Mesenchymal stem cell (in vitro differentiated cells and primary cell): ENCODE measurements around the gene C5orf47.

Experiments
- DNase-seq: peaks from one replicate; pipeline ENCODE4 v3.0.0-alpha.2; 2013
- H2AFZ ChIP-seq: one replicate; pipeline ENCODE4 v1.6.1; 2013; ENCODE audit warnings: low read depth, mild to moderate bottlenecking, control low read depth, inconsistent platforms, low read length, moderate library complexity
- H2AK5ac ChIP-seq: 2 replicates; pipeline ENCODE4 v1.6.1; 2013; ENCODE audit warnings: low read length, moderate library complexity, mild to moderate bottlenecking, inconsistent platforms; ENCODE audit not compliant: severe bottlenecking
- H2BK120ac ChIP-seq: one replicate; pipeline ENCODE4 v1.6.1; 2013; ENCODE audit warnings: low read depth, mild to moderate bottlenecking, inconsistent platforms, low read length, moderate library complexity
- H2BK12ac ChIP-seq, 2 experiments: one replicate each; pipeline ENCODE4 v1.6.1; 2013; ENCODE audit warnings: inconsistent platforms in 2 of 2, low read length in 2 of 2, mild to moderate bottlenecking in 2 of 2, moderate library complexity in 2 of 2, control low read depth in 1 of 2
- H2BK15ac ChIP-seq: one replicate; pipeline ENCODE4 v1.6.1; 2013; ENCODE audit warnings: mild to moderate bottlenecking, low read depth, inconsistent platforms; ENCODE audit not compliant: poor library complexity, severe bottlenecking
- H2BK5ac ChIP-seq: 2 replicates; pipeline ENCODE4 v1.6.1; 2013; ENCODE audit warnings: low read depth, mild to moderate bottlenecking, low read length, control low read depth, inconsistent platforms; ENCODE audit not compliant: poor library complexity, severe bottlenecking
- H3K14ac ChIP-seq, 2 experiments: one replicate each; pipeline ENCODE4 v1.6.1; 2013; ENCODE audit warnings: inconsistent platforms in 2 of 2, low read length in 2 of 2, control low read depth in 1 of 2, mild to moderate bottlenecking in 1 of 2, moderate library complexity in 1 of 2
- H3K18ac ChIP-seq, 2 experiments: one replicate each; pipeline ENCODE4 v1.6.1; 2013; ENCODE audit warnings: inconsistent platforms in 2 of 2, low read length in 2 of 2, control low read depth in 1 of 2, low read depth in 1 of 2, mild to moderate bottlenecking in 1 of 2
- H3K23ac ChIP-seq, 2 experiments: one replicate each; pipeline ENCODE4 v1.6.1; 2013; ENCODE audit warnings: inconsistent platforms in 2 of 2, low read length in 2 of 2, mild to moderate bottlenecking in 2 of 2, moderate library complexity in 2 of 2, control low read depth in 1 of 2
- H3K27ac ChIP-seq: 2 replicates; pipeline ENCODE4 v1.5.1; 2013; ENCODE audit warnings: mild to moderate bottlenecking, moderate library complexity, low read length, control low read depth, inconsistent platforms; ENCODE audit not compliant: poor library complexity, severe bottlenecking
- H3K27me3 ChIP-seq, 2 experiments: 2 replicates each; pipeline versions ENCODE4 v1.6.1 to v1.7.0; 2013; ENCODE audit warnings: low read length in 2 of 2, mild to moderate bottlenecking in 2 of 2, moderate library complexity in 2 of 2, control low read depth in 1 of 2, inconsistent platforms in 1 of 2; ENCODE audit not compliant: control insufficient read depth in 1 of 2, insufficient read depth in 1 of 2
- H3K36me3 ChIP-seq, 2 experiments: 2 replicates each; pipeline versions ENCODE4 v1.6.1 to v1.7.0; 2013; ENCODE audit warnings: low read length in 2 of 2, control low read depth in 1 of 2, inconsistent platforms in 1 of 2, low read depth in 1 of 2, mild to moderate bottlenecking in 1 of 2; ENCODE audit not compliant: insufficient read depth in 2 of 2, control insufficient read depth in 1 of 2
- H3K4ac ChIP-seq, 2 experiments: one replicate each; pipeline ENCODE4 v1.6.1; 2013; ENCODE audit warnings: inconsistent platforms in 2 of 2, low read length in 2 of 2, mild to moderate bottlenecking in 2 of 2, moderate library complexity in 2 of 2, control low read depth in 1 of 2, low read depth in 1 of 2
- H3K4me1 ChIP-seq: 2 replicates; pipeline ENCODE4 v1.6.1; 2013; ENCODE audit warnings: low read depth, low read length, control low read depth; ENCODE audit not compliant: control insufficient read depth, insufficient read depth
- H3K4me2 ChIP-seq: 2 replicates; pipeline ENCODE4 v1.6.1; 2013; ENCODE audit warnings: low read length, mild to moderate bottlenecking, inconsistent platforms; ENCODE audit not compliant: poor library complexity, severe bottlenecking
- H3K4me3 ChIP-seq, 2 experiments: 2 replicates each; pipeline versions ENCODE4 v1.5.1 to v1.7.0; 2013; ENCODE audit warnings: low read length in 2 of 2, mild to moderate bottlenecking in 2 of 2, control low read depth in 1 of 2, low read depth in 1 of 2; ENCODE audit not compliant: insufficient read depth in 1 of 2
- H3K79me1 ChIP-seq: replicated peaks from 2 replicates; pipeline ENCODE4 v1.6.1; 2013; ENCODE audit warnings: mild to moderate bottlenecking, control low read depth, low read length, inconsistent platforms; ENCODE audit not compliant: poor library complexity, severe bottlenecking
- H3K9ac ChIP-seq: 2 replicates; pipeline ENCODE4 v1.7.0; 2013; ENCODE audit warnings: mild to moderate bottlenecking, low read length, moderate library complexity
- H3K9me3 ChIP-seq: 2 replicates; pipeline ENCODE4 v1.7.0; 2013; ENCODE audit warnings: mild to moderate bottlenecking, low read length; ENCODE audit not compliant: control insufficient read depth
- H4K8ac ChIP-seq: one replicate; pipeline ENCODE4 v1.6.1; 2013; ENCODE audit warnings: inconsistent platforms, mild to moderate bottlenecking, low read length, moderate library complexity
- H4K91ac ChIP-seq: one replicate; pipeline ENCODE4 v1.6.1; 2013; ENCODE audit warnings: mild to moderate bottlenecking, low read length, inconsistent platforms
- WGBS: methylation state at CpG from one replicate; pipeline ENCODE4 v1.1.7; 2013; ENCODE audit warnings: mixed read lengths; 5-methylcytosine and 5-hydroxymethylcytosine counted together

C5orf47 gene

DNA sequence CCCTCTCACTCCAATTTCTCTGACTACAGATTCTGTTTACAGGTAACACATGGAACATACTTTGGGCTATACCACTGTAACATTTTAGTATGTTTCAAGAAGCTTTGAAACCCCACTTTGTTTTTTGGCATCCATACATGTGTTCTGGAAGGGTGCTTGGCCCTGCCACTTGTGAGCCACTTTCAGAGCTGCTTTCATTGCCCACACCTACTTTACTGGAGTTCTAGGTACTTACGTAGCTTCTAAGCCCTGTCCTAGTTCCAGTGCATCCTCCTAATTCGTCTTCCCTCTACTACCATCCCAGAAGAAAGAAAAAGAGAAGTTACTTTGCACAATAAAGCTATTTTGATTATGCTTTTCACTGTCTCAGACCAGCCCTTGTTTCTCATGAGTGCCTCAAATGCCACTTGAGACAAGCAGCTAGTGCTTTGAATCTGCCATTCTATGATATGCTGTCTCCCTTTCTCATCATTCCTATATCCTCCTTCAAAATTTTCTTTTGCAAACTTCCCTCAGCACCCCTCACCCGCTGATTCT lies 26.5 kb upstream of the C5orf47 start:
- H3K27ac ChIP-seq: no peak overlapping the region
- H3K4ac ChIP-seq: no peak overlapping the region
- no peak overlapping the region for H2BK15ac ChIP-seq
- DNase-seq: no peak
- H3K4me1 ChIP-seq: peaks cover 3% of the 10 kb centered on the region
- H3K4me2 ChIP-seq: no peak overlapping the region
- 87% methylated on average over 3 of the region's 3 CpGs for WGBS
- no peak overlapping the region for H3K18ac ChIP-seq
- no peak overlapping the region for H3K23ac ChIP-seq
- no peak overlapping the region for H3K4me3 ChIP-seq
- H2AK5ac ChIP-seq: no peak overlapping the region
- peaks cover 0 to 19% of the 10 kb centered on the region in 2 experiments for H3K36me3 ChIP-seq
- H2BK120ac ChIP-seq: no peak overlapping the region
- H4K8ac ChIP-seq: no peak overlapping the region
- H2BK12ac ChIP-seq: no peak overlapping the region
- no peak overlapping the region for H3K9ac ChIP-seq
- peaks cover 5% of the 10 kb centered on the region for H3K79me1 ChIP-seq
- H3K27me3 ChIP-seq: no peaks in the 10 kb centered on the region
- H2BK5ac ChIP-seq: no peak overlapping the region
- no peak overlapping the region for H4K91ac ChIP-seq
- H3K14ac ChIP-seq: no peak overlapping the region
- no peaks in the 10 kb centered on the region for H3K9me3 ChIP-seq
- no peak overlapping the region for H2AFZ ChIP-seq

DNA sequence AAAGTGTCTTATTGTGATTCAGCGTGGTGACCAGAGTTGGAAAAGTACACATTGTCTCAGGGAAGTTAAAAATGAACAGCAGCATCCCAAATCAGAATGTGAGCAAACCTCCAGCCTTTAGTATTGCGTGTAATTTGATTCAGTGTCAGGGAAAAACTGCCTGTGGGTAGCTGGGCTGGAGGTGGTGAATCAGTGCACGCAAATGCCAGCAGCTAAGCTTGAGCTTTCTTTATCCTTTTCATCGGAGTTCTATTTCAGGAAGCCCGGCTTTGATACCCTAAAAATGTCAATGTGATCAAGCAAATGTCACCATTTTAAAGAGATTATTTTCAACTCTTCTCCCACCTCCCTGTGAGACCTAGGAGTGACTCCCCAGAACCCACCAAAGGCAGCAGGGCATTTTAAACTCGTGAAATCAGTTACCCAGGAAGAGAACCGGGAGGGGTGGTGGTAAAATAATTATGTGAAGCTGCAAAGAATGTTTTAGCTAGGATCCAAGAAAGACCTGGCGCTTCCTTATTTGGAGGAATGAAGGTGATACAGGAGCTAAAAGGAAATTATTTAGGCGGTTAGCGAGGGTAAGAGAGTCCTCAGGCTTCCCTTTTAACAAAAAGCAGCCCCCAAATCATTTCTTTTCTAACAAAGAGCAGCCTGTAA lies 25.7 kb upstream of the C5orf47 start:
- no peak overlapping the region for H4K91ac ChIP-seq
- H2BK5ac ChIP-seq: no peak overlapping the region
- peak; percentile 33 for DNase-seq
- no peaks in the 10 kb centered on the region for H3K27me3 ChIP-seq
- no peak overlapping the region for H2BK15ac ChIP-seq
- H3K9me3 ChIP-seq: no peaks in the 10 kb centered on the region
- H4K8ac ChIP-seq: no peak overlapping the region
- 79% methylated on average over 10 of the region's 10 CpGs for WGBS
- H2AFZ ChIP-seq: no peak overlapping the region
- no peak overlapping the region for H3K4me2 ChIP-seq
- H3K4me3 ChIP-seq: peak overlapping the region in 1 of 2 experiments; percentile 43
- no peak overlapping the region for H3K23ac ChIP-seq
- H3K4ac ChIP-seq: no peak overlapping the region
- peak overlapping the region; percentile 66 for H3K9ac ChIP-seq
- H3K27ac ChIP-seq: peak overlapping the region; percentile 69
- H3K18ac ChIP-seq: no peak overlapping the region
- H2AK5ac ChIP-seq: no peak overlapping the region
- H3K4me1 ChIP-seq: peaks cover 5% of the 10 kb centered on the region
- peaks cover 0 to 11% of the 10 kb centered on the region in 2 experiments for H3K36me3 ChIP-seq
- no peak overlapping the region for H3K14ac ChIP-seq
- peaks cover 4% of the 10 kb centered on the region for H3K79me1 ChIP-seq
- no peak overlapping the region for H2BK12ac ChIP-seq
- no peak overlapping the region for H2BK120ac ChIP-seq

- no peak overlapping the region for H3K27ac ChIP-seq
- H2AK5ac ChIP-seq: no peak overlapping the region
- H4K91ac ChIP-seq: no peak overlapping the region
- peak overlapping the region; percentile 66 for H3K9ac ChIP-seq
- H3K4me1 ChIP-seq: peaks cover 5% of the 10 kb centered on the region
- H2BK120ac ChIP-seq: no peak overlapping the region
- no peak overlapping the region for H4K8ac ChIP-seq
- WGBS: 95% methylated on average over 19 of the region's 19 CpGs
- no peak overlapping the region for H2BK5ac ChIP-seq
- peaks cover 0 to 10% of the 10 kb centered on the region in 2 experiments for H3K36me3 ChIP-seq
- H2AFZ ChIP-seq: no peak overlapping the region
- no peak overlapping the region for H3K18ac ChIP-seq
- H3K4me3 ChIP-seq: peak overlapping the region in 1 of 2 experiments; percentile 43
- H3K4me2 ChIP-seq: no peak overlapping the region
- H3K14ac ChIP-seq: no peak overlapping the region
- H3K4ac ChIP-seq: no peak overlapping the region
- no peaks in the 10 kb centered on the region for H3K9me3 ChIP-seq
- no peak overlapping the region for H2BK15ac ChIP-seq
- H2BK12ac ChIP-seq: no peak overlapping the region
- peaks cover 4% of the 10 kb centered on the region for H3K79me1 ChIP-seq
- no peak for DNase-seq
- no peak overlapping the region for H3K23ac ChIP-seq
- no peaks in the 10 kb centered on the region for H3K27me3 ChIP-seq
These were observed 25.0 kb upstream of the C5orf47 start for GRCh38 chr5:173963867-173964441.

DNA sequence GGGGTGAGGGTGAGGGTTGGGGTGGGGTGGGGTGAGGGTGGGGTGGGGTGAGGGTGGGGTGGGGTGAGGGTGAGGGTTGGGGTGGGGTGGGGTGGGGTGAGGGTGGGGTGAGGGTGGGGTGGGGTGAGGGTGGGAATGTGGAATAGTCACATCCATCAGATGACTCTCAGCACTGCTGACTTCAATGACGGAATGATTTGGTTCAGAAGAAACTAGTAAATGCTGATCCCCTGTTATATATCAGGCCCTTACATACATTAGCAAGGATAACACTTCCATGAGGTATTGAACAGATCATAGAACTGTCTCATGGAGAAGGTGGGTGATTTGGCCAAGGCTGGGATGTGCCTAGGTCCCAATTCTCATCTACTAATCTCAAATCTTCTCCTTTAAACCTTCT lies 24.5 kb upstream of the C5orf47 start:
- whole genome bisulfite sequencing: no CpG with 5 or more reads among the region's 1 CpG

More for the DNA sequence above, 24.5 kb upstream of the C5orf47 start:
- H2BK5ac ChIP-seq: no peak overlapping the region
- H3K4me2 ChIP-seq: no peak overlapping the region
- H3K23ac ChIP-seq: no peak overlapping the region
- H2AK5ac ChIP-seq: no peak overlapping the region
- H3K9me3 ChIP-seq: no peaks in the 10 kb centered on the region
- H2BK120ac ChIP-seq: no peak overlapping the region
- H3K4me3 ChIP-seq: no peak overlapping the region
- peaks cover 7% of the 10 kb centered on the region for H3K4me1 ChIP-seq
- DNase-seq: no peak
- H4K91ac ChIP-seq: no peak overlapping the region
- no peak overlapping the region for H3K9ac ChIP-seq
- H3K18ac ChIP-seq: no peak overlapping the region
- peaks cover 0 to 5% of the 10 kb centered on the region in 2 experiments for H3K36me3 ChIP-seq
- no peak overlapping the region for H3K27ac ChIP-seq
- peaks cover 4% of the 10 kb centered on the region for H3K79me1 ChIP-seq
- no peak overlapping the region for H3K14ac ChIP-seq
- H2BK15ac ChIP-seq: no peak overlapping the region
- no peaks in the 10 kb centered on the region for H3K27me3 ChIP-seq
- H2AFZ ChIP-seq: no peak overlapping the region
- H4K8ac ChIP-seq: no peak overlapping the region
- no peak overlapping the region for H3K4ac ChIP-seq
- H2BK12ac ChIP-seq: no peak overlapping the region
